ENCODE results near the gene RIOK3. TPM values are rescaled to one million over a fixed set of nuclear protein-coding genes. Genes with fewer than 3 reads are reported as not detected.
A peak's percentile ranks its signal among the peaks of the same experiment; 100 is the strongest.
"Not testable (repeated sequence)": the region's sequence is repeated elsewhere in the genome, so short reads cannot be mapped to it uniquely, and the experiment has no call there.

The RIOK3 gene
- total RNA-seq, 1 donor from 2014 or later = 57.7 TPM

DNA sequence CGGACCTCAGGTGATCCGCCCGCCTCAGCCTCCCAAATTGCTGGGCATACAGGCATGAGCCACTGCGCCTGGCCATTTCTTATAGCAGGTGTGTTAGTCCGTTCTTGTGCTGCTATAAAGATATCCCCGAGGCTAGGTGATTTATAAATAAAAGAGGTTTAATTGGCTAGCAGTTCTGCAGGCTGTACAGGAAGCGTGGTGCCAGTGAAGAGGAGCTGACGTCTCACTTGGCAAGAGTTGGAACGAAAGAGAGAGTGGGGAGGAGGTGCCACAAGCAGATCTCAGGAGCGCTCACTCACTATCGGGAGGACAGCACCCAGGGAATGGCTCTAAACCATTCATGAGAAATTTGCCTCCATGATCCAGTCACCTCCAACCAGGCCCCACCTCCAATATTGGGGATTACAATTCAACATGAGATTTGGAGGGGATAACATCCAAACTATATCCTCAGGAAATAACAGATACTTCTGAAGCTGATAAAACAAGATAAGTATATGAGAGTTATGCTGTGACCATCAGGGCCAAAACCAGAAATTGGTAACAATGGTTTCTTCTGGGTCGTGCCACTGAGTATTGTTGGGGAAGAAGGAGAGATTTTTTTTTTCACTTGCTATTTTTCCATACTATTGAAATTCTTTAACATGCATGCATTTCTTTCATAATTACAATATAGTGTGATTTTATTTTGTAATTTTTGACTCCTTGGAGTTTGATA is 42.8 kb downstream of the RIOK3 start:
- DNase-seq (ENCODE audit: low read depth in 2 of 2) = peak in 1 of 2 donors; percentile 74

GRCh38 chr18:23498117-23498516 is 45.0 kb downstream of the RIOK3 start:
- no peak for DNase-seq (ENCODE audit: low read depth in 2 of 2)

DNA sequence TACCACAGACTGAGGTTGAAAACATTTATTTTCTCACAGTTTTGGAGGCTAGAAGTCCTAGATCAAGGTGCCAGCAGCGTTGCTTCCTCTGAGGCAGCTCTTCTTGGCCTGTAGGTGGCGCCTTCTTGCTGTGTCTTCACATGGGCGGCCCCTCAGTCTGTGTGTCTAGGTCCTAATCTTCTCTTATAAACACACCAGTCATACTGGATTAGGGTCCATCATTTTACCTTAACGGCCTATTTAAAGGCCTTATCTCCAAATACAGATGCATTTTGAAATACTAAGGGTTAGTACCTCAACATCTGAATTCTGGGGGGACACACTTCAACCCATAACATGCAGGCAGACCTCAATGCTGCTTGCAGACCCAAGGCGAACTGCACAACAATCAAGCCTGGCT is 45.8 kb downstream of the RIOK3 start:
- DNase-seq (ENCODE audit: low read depth in 2 of 2) = peak; percentile 54 to 81

DNA sequence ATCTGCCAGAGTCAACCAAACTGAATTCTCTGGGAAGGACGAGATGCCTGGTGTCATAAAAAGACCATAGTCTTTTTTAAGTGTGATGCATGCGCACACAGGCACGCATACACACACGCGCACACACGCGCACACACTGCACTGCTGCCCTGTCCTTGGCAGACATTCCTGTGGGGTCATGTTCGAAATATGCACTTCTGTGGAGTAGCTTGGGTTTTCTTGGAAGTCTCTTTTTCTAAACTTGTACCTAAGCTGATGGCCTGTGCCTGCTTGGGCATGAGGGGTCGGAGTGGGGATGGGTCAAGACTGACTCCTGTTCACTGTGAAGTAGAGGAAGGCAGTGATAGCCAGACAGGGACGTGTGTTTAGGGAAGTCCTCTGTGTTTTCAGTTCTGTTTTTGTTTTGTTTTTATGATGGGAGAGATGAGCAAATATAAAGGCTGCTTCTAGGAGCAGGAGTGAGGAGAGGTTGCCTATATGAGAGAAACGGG is 46.2 kb downstream of the RIOK3 start:
- DNase-seq (ENCODE audit: low read depth in 2 of 2) = no peak

- DNase-seq (ENCODE audit: low read depth in 2 of 2) = no peak
Measured at GRCh38 chr18:23501626-23502025, 48.5 kb downstream of the RIOK3 start.

- no peak for DNase-seq (ENCODE audit: low read depth in 2 of 2)
Measured at GRCh38 chr18:23502516-23503037, 49.5 kb downstream of the RIOK3 start.

DNA sequence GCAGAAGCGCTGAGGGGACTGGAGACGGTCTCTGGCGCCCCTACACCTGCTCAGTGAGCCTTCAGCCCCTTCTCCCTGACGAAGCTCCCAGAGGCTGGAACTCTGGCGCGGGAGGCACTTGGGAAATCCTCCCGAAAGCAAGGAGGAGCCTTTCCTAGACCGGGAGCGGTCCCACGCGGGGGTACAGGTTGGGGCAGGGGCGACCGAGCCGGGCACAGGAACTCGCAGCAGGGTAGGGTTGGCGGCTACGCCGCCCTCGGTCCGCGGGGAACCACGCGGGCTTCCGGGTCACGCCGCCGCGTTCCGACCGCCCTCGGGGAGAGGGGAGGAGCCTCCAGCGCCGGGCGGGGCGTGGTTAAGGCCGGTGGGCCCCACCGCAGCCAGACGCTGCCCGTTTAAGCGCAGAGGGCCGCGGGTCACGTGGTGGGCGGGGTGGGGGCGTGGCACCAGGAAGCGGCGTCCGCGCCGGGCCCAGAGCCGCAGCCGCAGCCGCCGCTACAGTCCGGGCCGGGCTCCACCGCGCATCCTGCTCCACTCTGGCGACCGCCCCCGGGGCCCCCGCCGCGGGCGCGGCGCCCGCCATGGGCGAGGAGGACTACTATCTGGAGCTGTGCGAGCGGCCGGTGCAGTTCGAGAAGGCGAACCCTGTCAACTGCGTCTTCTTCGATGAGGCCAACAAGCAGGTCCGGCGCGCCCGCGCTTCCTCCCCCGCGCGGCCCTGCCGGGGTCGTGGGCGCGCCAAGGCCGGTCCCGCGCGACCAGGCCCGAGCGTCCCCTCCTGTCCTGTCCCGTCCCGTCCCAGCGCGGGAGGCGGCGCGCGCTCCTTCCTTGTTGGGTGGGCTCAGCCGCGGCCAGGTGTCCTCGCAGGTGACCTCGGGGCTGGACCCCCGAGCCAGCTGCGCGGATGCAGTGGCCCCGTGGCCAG is 50.2 kb downstream of the RIOK3 start, which contains the start of gene RMC1:
Gene RMC1 (plus strand): TSS at position 474 of the 925 bp plus-strand sequence. CDS start 108 bp downstream, at position 582.
- peak; percentile 96 to 97 for DNase-seq (ENCODE audit: low read depth in 2 of 2)

DNA sequence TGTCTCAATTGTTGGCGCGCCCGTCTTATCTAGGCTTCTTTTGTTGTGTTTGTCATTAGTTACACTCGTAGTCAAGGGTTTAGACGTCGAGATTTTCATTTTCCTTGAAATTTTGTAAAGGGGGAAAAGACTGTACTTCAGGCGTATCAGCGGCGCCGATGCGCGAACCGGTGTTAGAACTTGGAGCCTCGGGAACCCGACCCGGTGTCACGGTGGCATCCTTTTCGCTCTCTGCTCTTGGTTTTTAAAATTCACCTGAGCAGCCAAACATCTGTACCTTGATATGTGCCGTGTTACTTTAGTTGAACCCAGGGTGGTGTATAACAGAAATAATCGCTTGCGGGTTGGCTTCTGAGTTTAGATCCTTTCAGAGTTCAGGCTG is 50.9 kb downstream of the RIOK3 start:
- DNase-seq (ENCODE audit: low read depth in 2 of 2) = peak in 1 of 2 donors; percentile 15

DNA sequence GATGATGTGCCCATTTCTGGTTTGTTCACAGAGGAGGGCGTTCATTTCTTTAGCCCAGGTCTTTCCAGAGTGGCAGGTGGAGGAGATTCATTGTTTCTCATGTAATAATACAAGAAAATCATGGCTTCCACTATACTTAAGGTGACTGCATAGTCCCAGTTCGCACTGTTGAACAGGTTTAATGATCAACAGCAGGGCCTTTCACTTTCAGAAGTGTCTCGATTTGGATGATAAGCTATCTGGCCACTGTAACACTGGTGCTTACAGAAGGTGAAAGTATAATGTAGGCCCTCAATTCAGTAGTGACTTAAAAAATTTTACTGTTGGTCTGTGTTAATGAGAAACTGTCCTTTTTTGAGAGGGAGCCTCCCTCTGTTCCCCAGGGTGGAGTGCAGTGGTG is 51.6 kb downstream of the RIOK3 start:
- DNase-seq (ENCODE audit: low read depth in 2 of 2) = no peak

GRCh38 chr18:23506393-23506792 is 53.3 kb downstream of the RIOK3 start:
- no peak for DNase-seq (ENCODE audit: low read depth in 2 of 2)

GRCh38 chr18:23510923-23511322 is 57.8 kb downstream of the RIOK3 start:
- DNase-seq (ENCODE audit: low read depth in 2 of 2) = not testable (repeated sequence)

DNA sequence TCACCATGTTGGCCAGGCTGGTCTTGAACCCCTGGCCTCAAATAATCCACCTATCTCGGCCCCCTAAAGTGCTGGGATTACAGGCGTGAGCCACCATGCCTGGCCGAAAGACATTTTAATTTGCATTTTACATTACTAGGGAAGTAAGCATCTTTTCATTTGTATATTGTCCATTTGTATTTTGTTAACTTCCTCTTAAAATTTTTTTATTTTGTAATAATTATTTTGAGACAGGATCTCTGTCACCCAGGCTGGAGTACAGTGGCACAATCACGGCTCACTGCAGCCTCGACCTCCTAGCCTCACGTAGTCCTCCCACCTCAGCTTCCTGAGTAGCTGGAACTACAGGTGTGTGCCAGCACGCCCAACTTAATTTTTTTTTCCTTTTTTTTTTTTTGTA is 59.1 kb downstream of the RIOK3 start:
- not testable (repeated sequence) for DNase-seq (ENCODE audit: low read depth in 2 of 2)

GRCh38 chr18:23512641-23513040 is 59.6 kb downstream of the RIOK3 start:
- no peak for DNase-seq (ENCODE audit: low read depth in 2 of 2)

DNA sequence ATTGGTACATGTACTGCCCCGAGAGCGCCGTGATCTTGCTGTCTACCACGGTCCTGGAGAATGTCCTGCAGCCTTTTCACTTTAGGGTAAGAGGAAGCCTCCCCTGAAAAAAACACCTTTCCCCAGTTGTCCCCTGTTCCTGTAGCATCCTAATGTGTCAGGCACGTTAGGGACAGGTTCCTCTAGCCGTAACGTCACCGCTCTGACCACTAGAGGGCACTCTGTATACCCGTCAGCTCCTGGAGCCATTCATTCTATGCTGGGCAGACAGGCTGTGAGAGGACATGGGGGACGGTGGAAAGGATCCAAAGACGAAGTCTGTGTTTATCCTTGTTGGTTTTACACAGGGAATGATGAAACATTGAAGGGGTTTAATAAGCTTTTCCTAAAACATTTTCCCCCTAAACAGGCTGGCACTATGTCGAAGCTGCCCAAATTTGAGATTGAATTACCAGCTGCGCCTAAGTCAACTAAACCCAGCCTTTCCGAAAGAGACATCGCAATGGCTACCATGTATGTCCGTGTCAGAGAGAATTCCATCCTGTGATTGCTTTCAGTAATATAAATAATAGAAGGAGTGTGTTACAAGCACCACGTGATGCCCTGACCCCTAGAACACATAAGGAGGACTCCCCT is 62.9 kb downstream of the RIOK3 start:
- peak; percentile 80 to 90 for DNase-seq (ENCODE audit: low read depth in 2 of 2)

DNA sequence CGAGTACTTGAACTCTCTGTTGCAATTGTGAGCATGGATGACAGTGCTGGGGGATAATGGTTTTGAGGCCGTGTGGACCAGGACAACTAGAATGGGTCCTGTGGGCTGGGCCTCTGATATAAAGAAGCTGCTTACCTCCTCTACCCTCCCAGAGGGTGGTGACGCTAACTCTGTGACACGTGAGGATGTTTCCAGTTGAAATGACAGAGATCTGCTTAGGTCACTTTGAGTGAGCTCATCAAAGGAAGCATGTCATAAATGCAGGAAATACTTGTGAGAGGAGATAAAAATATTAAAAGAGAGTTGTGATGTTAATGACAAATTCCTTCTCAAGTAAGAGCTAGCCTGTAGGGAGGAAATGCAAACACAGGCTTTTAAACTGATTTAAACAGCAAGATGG is 66.6 kb downstream of the RIOK3 start:
- peak; percentile 89 to 97 for DNase-seq (ENCODE audit: low read depth in 2 of 2)

- DNase-seq (ENCODE audit: low read depth in 2 of 2) = no peak
Measured at GRCh38 chr18:23521271-23521670, 68.2 kb downstream of the RIOK3 start.

- peak; percentile 49 to 60 for DNase-seq (ENCODE audit: low read depth in 2 of 2)
Measured at GRCh38 chr18:23521907-23522306, 68.8 kb downstream of the RIOK3 start.

DNA sequence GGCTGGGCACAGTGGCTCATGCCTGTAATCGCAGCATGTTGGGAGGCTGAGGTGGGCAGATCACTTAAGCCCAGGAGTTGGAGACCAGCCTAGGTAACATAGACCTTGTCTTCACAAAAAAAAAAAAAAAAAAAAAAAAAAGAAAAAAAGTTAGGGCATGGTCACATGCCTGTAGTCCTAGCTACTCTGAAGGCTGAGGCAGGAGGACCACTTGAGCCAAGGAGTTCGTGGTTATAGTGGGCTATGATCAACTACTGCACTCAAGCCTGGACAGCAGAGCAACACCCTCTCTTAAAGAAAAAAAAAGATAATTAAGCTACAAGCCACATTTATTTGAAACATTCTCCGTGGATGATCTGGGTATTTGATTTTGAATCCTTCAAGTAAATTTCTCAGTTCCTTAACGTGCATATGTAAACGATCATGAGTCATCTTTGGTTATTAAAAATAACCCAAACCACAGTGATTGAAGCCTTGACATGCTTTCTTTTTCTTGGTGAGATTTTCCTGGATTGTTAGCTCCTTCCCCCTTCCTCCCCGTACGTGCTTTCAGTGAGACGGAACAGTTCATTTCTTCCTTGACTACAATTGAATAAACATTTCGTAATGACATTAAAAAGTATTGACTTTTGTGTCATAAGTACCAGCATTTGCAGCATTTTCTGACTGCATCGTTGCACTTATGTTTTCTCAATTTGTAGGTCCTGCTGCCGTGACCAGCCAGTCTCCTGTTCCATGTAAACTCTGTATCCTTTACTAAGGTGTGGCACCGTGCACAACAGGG is 70.5 kb downstream of the RIOK3 start:
- peak in 1 of 2 donors; percentile 77 for DNase-seq (ENCODE audit: low read depth in 2 of 2)

DNA sequence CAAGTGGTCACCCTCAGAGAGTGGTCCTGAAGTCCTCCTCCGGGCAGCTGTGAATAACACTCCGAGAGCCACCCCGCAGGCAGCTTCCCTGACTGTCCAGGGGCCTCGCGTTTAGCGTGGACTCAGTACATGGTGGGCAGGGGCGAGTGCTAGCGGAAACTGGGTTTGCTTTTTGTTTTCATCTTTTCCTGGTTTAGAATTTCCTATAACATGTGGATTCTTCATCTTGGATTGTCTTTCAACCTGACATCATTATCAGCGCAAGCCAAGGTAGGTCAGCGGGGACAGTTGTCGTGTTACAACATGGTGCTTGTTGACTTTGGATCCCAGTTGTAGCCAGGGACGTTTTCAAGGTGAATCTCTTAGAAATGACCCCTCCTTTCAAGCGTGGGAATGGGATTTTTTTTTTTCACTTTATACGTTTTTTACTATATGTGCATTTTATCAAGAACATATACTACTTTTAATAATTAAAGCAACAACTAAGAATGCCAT is 71.2 kb downstream of the RIOK3 start:
- no peak for DNase-seq (ENCODE audit: low read depth in 2 of 2)

GRCh38 chr18:23526501-23527063 is 73.5 kb downstream of the RIOK3 start:
- DNase-seq (ENCODE audit: low read depth in 2 of 2) = no peak

Measured in lung microvascular endothelial cell (primary cell).